ENCODE data around the gene DZIP1. TPM values are rescaled to one million over a fixed set of nuclear protein-coding genes. Genes with fewer than 3 reads are reported as not detected.
"Not testable (repeated sequence)": the region's sequence is repeated elsewhere in the genome, so short reads cannot be mapped to it uniquely, and the experiment has no call there.

The DZIP1 gene
- total RNA-seq, 1 donor from 2014 or later: 3.9 TPM

- intact Hi-C loops (cut with DNase I): no loop called here
- ATAC-seq (ENCODE audit: poor library complexity) (no peak), DNase-seq (no peak)
Measured at GRCh38 chr13:95614641-95615245, 29.8 kb downstream of the DZIP1 start.

GRCh38 chr13:95608640-95609323 is 35.7 kb downstream of the DZIP1 start:
- no peak for DNase-seq
- peak; percentile 52 for ATAC-seq (ENCODE audit: poor library complexity)
- intact Hi-C loops (cut with DNase I): no loop called here

GRCh38 chr13:95607366-95607765 is 37.1 kb downstream of the DZIP1 start:
- intact Hi-C loops (cut with DNase I): no loop called here
- no peak for DNase-seq
- ATAC-seq (ENCODE audit: poor library complexity): no peak

GRCh38 chr13:95605448-95606125 is 38.9 kb downstream of the DZIP1 start:
- no peak for DNase-seq
- intact Hi-C loops (cut with DNase I): no loop called here
- ATAC-seq (ENCODE audit: poor library complexity): no peak

- intact Hi-C loops (cut with DNase I): no loop called here
- ATAC-seq (ENCODE audit: poor library complexity) (no peak), DNase-seq (no peak)
Measured at GRCh38 chr13:95604556-95604915, 40.0 kb downstream of the DZIP1 start.

GRCh38 chr13:95603887-95604555 is 40.5 kb downstream of the DZIP1 start:
- DNase-seq (no peak), ATAC-seq (ENCODE audit: poor library complexity) (peak; percentile 45)
- intact Hi-C loops (cut with DNase I): no loop called here

GRCh38 chr13:95601906-95602305 is 42.6 kb downstream of the DZIP1 start:
- ATAC-seq (ENCODE audit: poor library complexity): no peak
- intact Hi-C loops (cut with DNase I): no loop called here

GRCh38 chr13:95601216-95601615 is 43.3 kb downstream of the DZIP1 start:
- no peak for DNase-seq

More at GRCh38 chr13:95601906-95602305, 42.6 kb downstream of the DZIP1 start:
- no peak for DNase-seq

GRCh38 chr13:95596701-95597100 is 47.8 kb downstream of the DZIP1 start:
- ATAC-seq (ENCODE audit: poor library complexity) (no peak), DNase-seq (no peak)
- intact Hi-C loops (cut with DNase I): no loop called here

More at GRCh38 chr13:95601216-95601615, 43.3 kb downstream of the DZIP1 start:
- no peak for ATAC-seq (ENCODE audit: poor library complexity)
- intact Hi-C loops (cut with DNase I): no loop called here

GRCh38 chr13:95593462-95593861 is 51.0 kb downstream of the DZIP1 start:
- intact Hi-C loops (cut with DNase I): no loop called here
- ATAC-seq (ENCODE audit: poor library complexity): no peak
- DNase-seq: no peak

GRCh38 chr13:95588721-95589120 is 55.8 kb downstream of the DZIP1 start:
- ATAC-seq (ENCODE audit: poor library complexity) (no peak), DNase-seq (no peak)
- intact Hi-C loops (cut with DNase I): no loop called here

GRCh38 chr13:95588134-95588533 is 56.4 kb downstream of the DZIP1 start:
- no peak for DNase-seq
- intact Hi-C loops (cut with DNase I): no loop called here
- no peak for ATAC-seq (ENCODE audit: poor library complexity)

- ATAC-seq (ENCODE audit: poor library complexity) (no peak), DNase-seq (no peak)
- intact Hi-C loops (cut with DNase I): no loop called here
Measured at GRCh38 chr13:95585867-95586266, 58.6 kb downstream of the DZIP1 start.

- DNase-seq (no peak), ATAC-seq (ENCODE audit: poor library complexity) (no peak)
- intact Hi-C loops (cut with DNase I): no loop called here
Measured at GRCh38 chr13:95579303-95579702, 65.2 kb downstream of the DZIP1 start.

- no peak for DNase-seq
- intact Hi-C loops (cut with DNase I): no loop called here
- no peak for ATAC-seq (ENCODE audit: poor library complexity)
Measured at GRCh38 chr13:95573221-95573620, 71.3 kb downstream of the DZIP1 start.

GRCh38 chr13:95571941-95572340 is 72.6 kb downstream of the DZIP1 start:
- ATAC-seq (ENCODE audit: poor library complexity): no peak

GRCh38 chr13:95570016-95570415 is 74.5 kb downstream of the DZIP1 start:
- no peak for ATAC-seq (ENCODE audit: poor library complexity)
- no peak for DNase-seq
- intact Hi-C loops (cut with DNase I): no loop called here

More at GRCh38 chr13:95571941-95572340, 72.6 kb downstream of the DZIP1 start:
- intact Hi-C loops (cut with DNase I): no loop called here
- DNase-seq: no peak

- DNase-seq: no peak
- intact Hi-C loops (cut with DNase I): no loop called here
- no peak for ATAC-seq (ENCODE audit: poor library complexity)
Measured at GRCh38 chr13:95568131-95568530, 76.4 kb downstream of the DZIP1 start.

GRCh38 chr13:95565758-95566157 is 78.7 kb downstream of the DZIP1 start:
- intact Hi-C loops (cut with DNase I); ATAC-seq (ENCODE audit: poor library complexity); DNase-seq: not testable (repeated sequence)

Measured in Right ventricle myocardium superior (tissue), 1 donor.